Measurements from ENCODE around the gene ZNF621.

ZNF621 gene

DNA sequence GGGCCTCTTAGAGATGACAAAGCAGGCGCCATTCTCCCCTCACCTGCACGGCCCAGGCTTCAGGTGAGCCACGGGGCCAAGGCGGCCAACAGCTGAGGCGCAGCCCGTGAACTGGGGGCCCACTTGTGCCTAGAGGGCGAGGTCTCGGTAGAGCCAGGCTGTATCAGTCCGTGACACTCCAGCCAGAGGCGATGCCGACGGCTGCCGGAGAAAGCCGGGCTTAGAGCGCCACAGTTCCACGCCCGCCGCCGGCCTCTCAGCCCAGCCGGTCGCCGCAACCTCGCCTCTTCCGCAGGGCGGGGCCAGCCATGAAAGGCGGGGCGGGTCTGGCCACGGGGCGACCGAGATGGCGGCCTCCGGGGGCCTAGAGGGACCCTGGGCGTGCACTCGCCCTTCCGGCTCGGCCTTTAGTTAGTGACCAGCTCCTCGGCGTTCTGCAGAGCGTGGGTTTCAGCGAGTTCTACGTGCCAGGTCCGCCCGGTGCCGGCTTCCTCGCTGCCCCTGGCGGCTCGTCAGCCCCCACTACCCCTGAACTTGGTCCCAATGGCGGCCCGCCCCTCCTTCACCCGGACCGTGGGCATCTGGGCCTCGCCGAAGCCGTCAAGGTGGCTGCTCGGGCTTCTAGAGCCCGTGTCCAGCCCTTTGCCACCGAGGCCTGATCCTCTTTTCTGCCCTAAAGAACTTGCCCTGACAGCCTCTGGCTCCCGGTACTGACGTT lies at the start of gene ZNF621:
TSS of gene ZNF621 (plus strand) at position 393 of the 718 bp plus-strand sequence. CDS start 881 bp downstream, outside the sequence.
- DNase-seq: no peak

GRCh38 chr3:40476478-40477470 lies 48.0 kb upstream of the ZNF621 start, which contains the start of gene ZNF619:
TSS of gene ZNF619 (plus strand) at chr3:40477122. CDS start at chr3:40477980, 858 bp downstream.
- no peak for DNase-seq

DNA sequence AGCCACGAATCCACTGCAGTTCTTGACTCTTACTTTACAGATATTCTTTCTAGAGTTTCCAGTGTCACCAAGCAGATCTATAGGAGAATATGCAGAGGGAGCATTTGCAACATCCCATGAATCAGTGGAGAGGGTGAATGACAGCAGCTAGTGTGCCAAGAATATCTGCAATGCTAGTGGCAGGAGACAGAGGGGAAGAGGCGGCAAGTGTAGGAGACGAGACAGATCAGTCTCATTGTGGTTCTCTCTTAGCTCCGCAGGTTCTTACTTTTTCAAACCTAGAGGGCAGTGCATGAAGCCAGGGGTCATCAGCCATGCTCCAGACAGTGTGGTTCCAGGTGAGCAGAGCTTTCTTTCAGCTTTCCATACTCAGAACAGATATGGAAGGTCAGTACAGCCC lies 47.1 kb upstream of the ZNF621 start:
- peak; percentile 28 for DNase-seq

DNA sequence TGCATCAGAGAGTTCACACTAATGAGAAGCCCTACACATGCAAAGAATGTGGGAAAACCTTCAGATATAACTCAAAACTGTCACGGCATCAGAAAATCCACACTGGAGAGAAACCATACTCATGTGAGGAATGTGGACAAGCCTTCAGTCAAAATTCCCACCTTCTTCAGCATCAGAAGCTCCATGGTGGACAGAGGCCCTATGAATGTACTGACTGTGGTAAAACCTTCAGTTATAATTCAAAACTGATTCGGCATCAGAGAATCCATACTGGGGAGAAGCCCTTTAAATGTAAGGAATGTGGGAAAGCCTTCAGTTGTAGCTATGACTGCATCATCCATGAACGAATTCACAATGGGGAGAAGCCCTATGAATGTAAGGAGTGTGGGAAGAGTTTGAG lies 37.6 kb upstream of the ZNF621 start:
- no peak for DNase-seq

GRCh38 chr3:40490916-40491315 lies 33.8 kb upstream of the ZNF621 start:
- no peak for DNase-seq

GRCh38 chr3:40494698-40495097 lies 30.1 kb upstream of the ZNF621 start:
- no peak for DNase-seq

- no peak for DNase-seq
Observed at GRCh38 chr3:40497288-40497687, 27.5 kb upstream of the ZNF621 start.

DNA sequence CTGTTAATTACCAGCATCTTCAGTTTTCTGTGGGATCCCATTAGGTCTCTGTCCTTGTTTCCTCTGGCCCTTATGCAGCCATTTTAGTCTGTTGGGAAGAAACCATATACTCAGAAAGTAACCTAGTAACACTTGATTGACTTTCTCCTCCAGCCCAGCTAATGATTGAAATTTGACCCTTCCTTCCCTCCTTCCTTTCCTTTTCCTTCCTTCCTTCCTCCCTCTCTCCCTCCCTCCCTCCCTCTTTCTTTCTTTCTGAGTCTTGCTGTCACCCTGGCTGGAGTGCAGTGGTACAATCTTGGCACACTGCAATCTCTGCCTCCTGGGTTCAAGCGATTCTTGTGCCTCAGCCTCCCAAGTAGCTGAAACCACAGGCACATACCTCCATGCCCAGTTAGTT lies 24.8 kb upstream of the ZNF621 start:
- DNase-seq: no peak

GRCh38 chr3:40502034-40502433 lies 22.7 kb upstream of the ZNF621 start:
- DNase-seq: no peak

DNA sequence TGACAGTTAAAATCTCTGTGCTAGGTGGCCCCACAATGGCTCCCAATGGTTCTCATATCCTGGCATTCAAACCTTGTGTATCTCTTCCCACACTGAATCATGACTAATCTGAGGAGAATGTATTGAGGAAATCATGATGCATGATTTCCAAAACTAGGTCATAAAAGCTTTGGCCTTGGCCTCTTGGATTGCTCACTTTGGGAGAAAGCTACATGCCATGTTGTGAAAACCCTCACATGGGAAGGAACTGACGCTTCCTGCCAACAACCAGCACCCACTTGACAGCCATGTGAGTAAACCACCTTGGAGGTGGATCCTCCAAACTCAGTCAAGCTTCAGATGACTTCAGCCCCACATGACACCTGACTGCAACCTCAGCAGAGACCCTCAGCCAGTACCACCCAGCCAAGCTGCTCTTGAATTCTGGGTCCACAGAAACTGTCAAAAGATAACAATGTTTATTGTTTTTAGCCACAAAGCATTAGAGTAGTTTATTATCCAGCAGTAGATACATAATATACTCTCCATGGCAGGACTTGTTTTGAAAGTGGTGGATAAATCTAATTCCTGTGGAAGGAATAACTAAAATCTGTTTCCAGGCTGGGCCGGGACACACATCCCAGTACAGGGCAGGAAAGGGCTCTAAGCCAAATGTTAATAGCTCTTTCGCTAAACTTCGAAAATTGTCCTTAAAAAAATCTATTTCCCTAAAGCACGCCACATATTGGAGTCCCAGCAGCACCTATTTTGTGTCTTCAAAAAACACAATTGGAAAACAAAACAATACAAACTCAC lies 19.9 kb upstream of the ZNF621 start:
- DNase-seq: no peak

DNA sequence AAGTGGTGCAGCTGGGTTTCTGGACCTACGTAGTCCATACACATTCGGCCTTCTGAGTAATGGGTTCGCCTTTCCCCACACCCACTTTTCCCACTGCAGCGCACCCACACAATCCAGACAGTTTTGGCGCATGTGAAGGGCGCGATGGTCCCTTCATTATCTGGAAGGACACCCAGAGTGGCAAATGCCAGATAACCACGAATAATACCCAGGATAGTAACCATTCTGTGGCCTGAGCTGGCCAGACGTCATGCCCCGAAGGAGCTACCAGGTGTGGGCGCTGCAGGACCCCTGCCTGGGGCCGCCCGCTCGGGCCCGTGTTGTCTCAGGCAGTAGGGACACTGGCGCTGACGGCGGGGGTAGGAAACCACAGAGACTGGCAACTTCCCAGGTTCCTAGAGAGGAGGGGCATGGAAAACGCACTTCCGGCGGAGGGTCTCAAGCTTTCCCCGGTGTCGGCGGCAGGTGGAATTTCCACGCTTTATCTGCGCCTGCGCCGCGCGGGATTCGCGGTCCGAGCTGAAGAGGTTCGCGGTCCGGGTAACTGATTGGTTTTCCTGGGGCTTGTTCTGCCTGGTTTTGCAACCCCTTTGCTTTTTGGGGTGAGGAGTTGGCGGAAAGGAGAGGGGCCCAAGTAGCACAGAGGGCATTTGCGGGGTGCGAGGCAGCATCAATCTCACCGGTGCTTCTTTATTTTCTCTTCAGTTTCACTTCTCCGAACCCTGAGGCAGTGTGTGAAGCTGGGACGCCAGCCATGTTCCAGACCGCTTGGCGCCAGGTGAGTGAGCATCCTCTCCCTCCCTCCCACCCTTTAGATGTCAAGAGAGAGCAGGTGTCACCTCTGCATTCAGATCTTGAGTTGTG lies 18.9 kb upstream of the ZNF621 start, which contains the start of gene ZNF620:
TSS of gene ZNF620 (plus strand) at position 441 of the 864 bp plus-strand sequence. CDS start at position 755, 314 bp downstream.
- no peak for DNase-seq

DNA sequence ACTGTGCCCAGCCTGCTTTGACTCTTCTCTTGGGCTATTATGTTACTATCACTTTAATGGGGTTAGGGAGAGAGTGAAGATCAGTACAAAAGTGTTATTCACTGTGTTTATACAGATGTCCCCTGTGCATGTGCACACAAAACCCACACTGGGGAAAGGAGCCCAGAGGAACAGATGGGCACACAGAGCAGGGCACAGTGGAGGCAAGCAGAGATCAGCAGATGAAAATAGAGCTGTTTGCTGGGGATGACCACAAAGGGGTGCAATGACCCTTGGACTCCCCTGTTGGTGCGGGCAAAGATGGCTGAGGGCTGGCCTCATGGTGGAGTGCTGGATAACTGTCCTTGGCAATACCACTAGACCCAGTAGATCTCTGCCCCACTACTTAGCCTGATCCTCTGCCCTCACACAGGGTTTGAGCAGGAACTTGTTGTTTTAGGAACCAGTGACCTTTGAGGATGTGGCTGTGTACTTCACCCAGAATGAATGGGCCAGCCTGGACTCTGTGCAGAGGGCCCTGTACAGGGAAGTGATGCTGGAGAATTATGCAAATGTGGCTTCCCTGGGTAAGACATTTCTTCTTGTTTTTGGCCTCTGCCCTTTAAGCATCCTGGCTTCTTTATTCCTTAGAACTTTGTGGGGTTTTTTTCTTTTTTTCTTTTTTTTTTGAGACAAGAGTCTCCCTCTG lies 13.6 kb upstream of the ZNF621 start:
- no peak for DNase-seq

- no peak for DNase-seq
Observed at GRCh38 chr3:40516201-40516600, 8.6 kb upstream of the ZNF621 start.

DNA sequence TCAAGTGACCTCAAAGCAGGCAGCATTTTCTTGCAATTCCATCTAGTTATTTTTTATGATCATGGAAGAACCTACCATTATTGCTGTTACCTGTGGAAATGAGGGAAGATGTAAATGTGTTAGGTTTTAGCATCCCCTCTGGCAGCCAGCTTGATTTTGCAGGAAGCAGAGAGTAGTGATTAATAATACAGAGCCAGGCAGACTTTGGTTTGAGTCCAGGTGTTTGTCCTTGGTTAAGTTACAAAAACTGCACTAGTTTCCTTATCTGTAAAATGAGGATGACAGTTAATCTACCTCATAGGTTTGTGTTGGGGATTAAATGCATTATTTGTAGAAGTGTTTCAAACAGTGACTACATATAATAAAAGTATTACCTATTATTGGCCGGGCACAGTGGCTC lies 6.7 kb upstream of the ZNF621 start:
- no peak for DNase-seq

GRCh38 chr3:40518848-40519247 lies 5.9 kb upstream of the ZNF621 start:
- DNase-seq: no peak

DNA sequence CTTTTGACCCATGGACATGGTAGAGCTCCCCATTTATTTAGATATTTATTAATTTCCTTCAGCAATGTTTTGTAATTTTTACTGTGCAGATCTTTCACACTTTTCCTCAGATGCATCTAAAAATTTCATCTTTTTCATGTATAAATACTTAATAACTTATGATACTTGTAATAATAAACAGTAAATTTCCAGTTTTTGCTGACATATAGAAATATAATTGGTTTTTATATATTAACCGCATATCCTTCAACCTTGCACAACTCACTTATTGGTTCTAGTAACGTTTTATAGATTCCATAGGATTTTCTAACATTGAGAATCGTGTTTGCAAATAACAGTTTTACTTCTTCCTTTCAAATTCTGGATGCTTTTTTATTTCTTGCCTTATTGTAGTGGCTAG lies 3.5 kb upstream of the ZNF621 start:
- DNase-seq: no peak

- no peak for DNase-seq
Observed at GRCh38 chr3:40523781-40524180, 979 bp upstream of the ZNF621 start.

- no peak for DNase-seq
Observed at GRCh38 chr3:40524222-40524567, 565 bp upstream of the ZNF621 start.

DNA sequence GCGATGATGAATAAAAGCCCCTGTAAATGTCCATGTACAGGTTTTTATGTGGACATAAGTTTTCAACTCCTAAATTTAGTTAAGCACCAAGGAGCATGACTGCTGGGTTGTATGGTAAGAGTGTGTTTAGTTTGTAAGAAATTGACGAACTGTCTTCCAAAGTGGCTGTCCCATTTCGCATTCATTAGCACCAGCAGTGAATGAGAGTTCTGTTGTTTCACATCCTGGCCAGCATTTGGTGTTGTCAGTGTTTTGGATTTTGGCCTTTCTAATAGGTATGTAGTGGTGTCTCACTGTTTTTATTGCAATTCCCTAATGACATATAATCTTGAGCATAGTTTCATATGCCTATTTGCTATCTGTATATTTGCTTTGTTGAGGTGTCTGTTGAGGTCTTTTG lies 3.7 kb downstream of the ZNF621 start:
- DNase-seq: no peak

DNA sequence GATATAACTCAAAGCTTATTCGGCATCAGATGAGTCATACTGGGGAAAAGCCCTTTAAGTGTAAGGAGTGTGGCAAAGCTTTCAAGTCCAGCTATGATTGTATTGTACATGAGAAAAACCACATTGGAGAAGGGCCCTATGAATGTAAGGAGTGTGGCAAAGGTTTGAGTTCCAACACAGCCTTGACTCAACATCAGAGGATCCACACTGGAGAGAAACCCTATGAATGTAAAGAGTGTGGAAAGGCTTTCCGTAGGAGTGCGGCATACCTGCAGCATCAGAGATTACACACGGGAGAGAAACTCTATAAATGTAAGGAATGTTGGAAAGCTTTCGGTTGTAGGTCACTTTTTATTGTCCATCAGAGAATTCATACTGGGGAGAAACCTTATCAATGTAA lies 7.5 kb downstream of the ZNF621 start:
- DNase-seq: no peak

DNA sequence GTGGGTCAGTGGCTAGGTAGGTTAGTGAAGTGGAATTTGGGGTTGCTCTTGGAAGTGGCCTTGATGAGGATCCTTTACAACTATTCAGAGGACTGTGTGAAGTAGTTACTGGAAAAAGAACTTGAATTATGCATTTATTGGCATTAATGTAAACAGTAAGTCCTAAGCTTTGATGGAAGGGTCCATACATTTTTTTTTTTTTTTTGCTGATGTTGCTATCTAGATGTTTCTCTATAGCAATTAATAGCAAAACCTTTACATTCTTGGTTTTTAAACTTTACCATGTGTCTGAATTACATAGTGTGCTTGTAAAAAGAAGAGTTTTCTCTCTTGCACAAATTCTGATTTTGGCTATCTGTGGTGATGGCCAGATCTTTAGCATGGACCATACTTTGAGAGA lies 9.5 kb downstream of the ZNF621 start:
- no peak for DNase-seq
